ENCODE results near the gene IL22RA2. TPM values are rescaled to one million over a fixed set of nuclear protein-coding genes. Genes with fewer than 3 reads are reported as not detected.

IL22RA2 gene
- total and polyA plus RNA-seq, 12 donors = not detected

DNA sequence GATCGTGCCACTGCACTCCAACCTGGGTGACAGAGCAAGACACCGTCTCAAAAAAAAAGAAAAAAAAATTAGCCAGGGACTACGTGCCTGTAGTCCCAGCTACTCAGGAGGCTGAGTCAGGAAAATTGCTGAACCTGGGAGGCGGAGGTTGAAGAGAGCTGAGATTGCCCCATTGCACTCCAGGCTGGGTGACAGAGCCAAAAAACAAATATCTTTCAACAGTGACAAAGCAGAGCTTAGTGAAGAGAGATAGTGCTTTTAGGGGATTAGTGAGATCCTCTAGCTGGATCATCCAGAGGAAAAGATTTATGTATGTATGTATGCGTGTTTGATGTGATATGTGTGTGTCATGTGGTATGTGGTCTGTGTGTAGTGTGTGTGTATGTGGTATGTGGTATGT, 56.6 kb downstream of the IL22RA2 start:
- intact Hi-C loops (cut with DNase I) = no loop called here
- WGBS, 4 donors = 72 to 87% (median 79%) methylated on average over 5 of the region's 5 CpGs
- H3K4me3 ChIP-seq = no peak overlapping the region
- H3K36me3 ChIP-seq (replicated peaks in 1 of 2) = no peaks in the 10 kb centered on the region
- TF ChIP-seq, protein P1, sequence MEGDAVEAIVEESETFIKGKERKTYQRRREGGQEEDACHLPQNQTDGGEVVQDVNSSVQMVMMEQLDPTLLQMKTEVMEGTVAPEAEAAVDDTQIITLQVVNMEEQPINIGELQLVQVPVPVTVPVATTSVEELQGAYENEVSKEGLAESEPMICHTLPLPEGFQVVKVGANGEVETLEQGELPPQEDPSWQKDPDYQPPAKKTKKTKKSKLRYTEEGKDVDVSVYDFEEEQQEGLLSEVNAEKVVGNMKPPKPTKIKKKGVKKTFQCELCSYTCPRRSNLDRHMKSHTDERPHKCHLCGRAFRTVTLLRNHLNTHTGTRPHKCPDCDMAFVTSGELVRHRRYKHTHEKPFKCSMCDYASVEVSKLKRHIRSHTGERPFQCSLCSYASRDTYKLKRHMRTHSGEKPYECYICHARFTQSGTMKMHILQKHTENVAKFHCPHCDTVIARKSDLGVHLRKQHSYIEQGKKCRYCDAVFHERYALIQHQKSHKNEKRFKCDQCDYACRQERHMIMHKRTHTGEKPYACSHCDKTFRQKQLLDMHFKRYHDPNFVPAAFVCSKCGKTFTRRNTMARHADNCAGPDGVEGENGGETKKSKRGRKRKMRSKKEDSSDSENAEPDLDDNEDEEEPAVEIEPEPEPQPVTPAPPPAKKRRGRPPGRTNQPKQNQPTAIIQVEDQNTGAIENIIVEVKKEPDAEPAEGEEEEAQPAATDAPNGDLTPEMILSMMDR (IDR thresholded peaks at IDR 0.05) = no peak
- no peak for TF ChIP-seq POLR2A (IDR thresholded peaks at IDR 0.05)
- no peak overlapping the region for H3K27ac ChIP-seq
- DNase-seq = no peak
- no peaks in the 10 kb centered on the region for H3K4me1 ChIP-seq (replicated peaks in 1 of 2)
- H3K27me3 ChIP-seq = no peaks in the 10 kb centered on the region
- no peaks in the 10 kb centered on the region for H3K9me3 ChIP-seq (replicated peaks in 1 of 3)

- no peak overlapping the region for H3K4me3 ChIP-seq
- no peak overlapping the region for H3K27ac ChIP-seq
- H3K9me3 ChIP-seq (replicated peaks in 1 of 3) = no peaks in the 10 kb centered on the region
- WGBS, 4 donors = 68 to 72% (median 70%) methylated on average over 2 of the region's 2 CpGs
- intact Hi-C loops (cut with DNase I) = no loop called here
- H3K27me3 ChIP-seq = no peaks in the 10 kb centered on the region
- H3K36me3 ChIP-seq (replicated peaks in 1 of 2) = no peaks in the 10 kb centered on the region
- no peak for TF ChIP-seq POLR2A (IDR thresholded peaks at IDR 0.05)
- TF ChIP-seq, protein P1 (IDR thresholded peaks at IDR 0.05) = no peak
- no peak for DNase-seq
- H3K4me1 ChIP-seq (replicated peaks in 1 of 2) = no peaks in the 10 kb centered on the region
Observed at GRCh38 chr6:137115658-137116057, 57.8 kb downstream of the IL22RA2 start.

GRCh38 chr6:137112067-137112355, 61.4 kb downstream of the IL22RA2 start:
- 63 to 76% (median 68%) methylated on average over 5 of the region's 5 CpGs for WGBS, 4 donors
- Histone ChIP-seq H3K4me3 (no peak overlapping the region), H3K4me1 (replicated peaks in 1 of 2) (no peaks in the 10 kb centered on the region), H3K9me3 (replicated peaks in 1 of 3) (no peaks in the 10 kb centered on the region), H3K27me3 (no peaks in the 10 kb centered on the region), H3K36me3 (replicated peaks in 1 of 2) (no peaks in the 10 kb centered on the region), H3K27ac (no peak overlapping the region)
- TF ChIP-seq POLR2A (IDR thresholded peaks at IDR 0.05) = no peak
- TF ChIP-seq, protein P1 (IDR thresholded peaks at IDR 0.05) = no peak
- intact Hi-C loops (cut with DNase I) = no loop called here
- peak in 4 of 7 donors; percentile 16 to 26 (median 20) for DNase-seq

DNA sequence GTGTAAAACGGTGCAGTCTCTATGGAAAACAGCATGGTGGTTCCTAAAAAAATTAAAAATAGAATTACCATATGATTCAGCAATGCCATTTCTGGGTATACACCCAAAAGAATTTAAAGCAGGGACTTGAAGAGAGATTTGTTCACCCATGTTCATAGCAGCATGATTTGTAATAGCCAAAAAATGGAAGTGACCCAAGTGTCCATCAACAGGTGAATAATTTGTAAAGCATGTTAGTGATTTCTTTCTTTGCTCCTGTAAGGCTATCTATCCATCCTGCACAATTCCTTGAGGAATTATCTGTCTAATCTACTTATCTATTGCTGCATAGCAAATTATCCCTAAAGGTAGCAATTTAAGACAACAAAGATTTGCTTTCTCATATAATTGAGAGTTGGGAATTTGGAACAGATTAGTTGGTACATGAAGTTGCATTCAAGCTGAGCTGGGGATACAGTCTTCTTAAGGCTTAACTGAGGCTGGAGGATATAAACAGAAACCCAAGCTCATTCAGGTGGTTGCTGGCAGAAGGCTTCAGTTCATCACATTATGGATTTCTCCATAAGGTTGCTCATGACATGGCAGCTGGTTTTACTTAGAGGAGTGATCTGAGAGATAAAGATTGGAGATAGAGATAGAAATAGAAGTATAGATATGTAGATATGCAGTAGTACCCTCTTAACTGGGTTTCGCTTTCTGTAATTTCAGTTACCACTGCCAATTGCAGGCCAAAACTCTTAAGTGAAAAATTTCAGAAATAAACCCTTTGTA, 62.0 kb downstream of the IL22RA2 start:
- no peaks in the 10 kb centered on the region for H3K36me3 ChIP-seq (replicated peaks in 1 of 2)
- no peak for DNase-seq
- 77 to 88% (median 86%) methylated on average over 2 of the region's 2 CpGs for WGBS, 4 donors
- H3K4me3 ChIP-seq = no peak overlapping the region
- no peaks in the 10 kb centered on the region for H3K9me3 ChIP-seq (replicated peaks in 1 of 3)
- H3K27me3 ChIP-seq = no peaks in the 10 kb centered on the region
- H3K27ac ChIP-seq = no peak overlapping the region
- intact Hi-C loops (cut with DNase I) = no loop called here
- no peaks in the 10 kb centered on the region for H3K4me1 ChIP-seq (replicated peaks in 1 of 2)
- TF ChIP-seq, protein P1 (IDR thresholded peaks at IDR 0.05) = no peak
- no peak for TF ChIP-seq POLR2A (IDR thresholded peaks at IDR 0.05)
